IPS-20b (cell line): ENCODE data around the gene NDRG3.
"Not testable (repeated sequence)": the region's sequence is repeated elsewhere in the genome, so short reads cannot be mapped to it uniquely, and the experiment has no call there.

Experiments used
- H3K27ac ChIP-seq: one replicate; pipeline ENCODE4 v1.5.1; 2013; ENCODE audit warnings: low read length
- H3K27me3 ChIP-seq: 2 replicates; pipeline ENCODE4 v1.6.1; 2013; ENCODE audit warnings: mild to moderate bottlenecking, low read length, inconsistent platforms; ENCODE audit not compliant: insufficient read depth
- H3K36me3 ChIP-seq: 2 replicates; pipeline ENCODE4 v1.6.1; 2013; ENCODE audit warnings: low read depth, mild to moderate bottlenecking, inconsistent platforms, low read length, moderate library complexity; ENCODE audit not compliant: insufficient read depth
- H3K4me1 ChIP-seq: 2 replicates; pipeline ENCODE4 v1.6.1; 2013; ENCODE audit warnings: mild to moderate bottlenecking, control low read depth, inconsistent platforms, low read length, moderate library complexity; ENCODE audit not compliant: insufficient read depth
- H3K4me3 ChIP-seq: 2 replicates; pipeline ENCODE4 v1.5.1; 2013; ENCODE audit warnings: mild to moderate bottlenecking, low read length, inconsistent platforms
- H3K9ac ChIP-seq: 2 replicates; pipeline ENCODE4 v1.6.1; 2013; ENCODE audit warnings: low read depth, mild to moderate bottlenecking, inconsistent platforms, low read length, moderate library complexity
- H3K9me3 ChIP-seq: 2 replicates; pipeline ENCODE4 v1.6.1; 2013; ENCODE audit warnings: mild to moderate bottlenecking, low read depth, low read length, inconsistent platforms; ENCODE audit not compliant: insufficient read depth

The NDRG3 gene

GRCh38 chr20:36732456-36732855 lies 13.4 kb downstream of the NDRG3 start:
- Histone ChIP-seq H3K4me1 (peaks cover 10% of the 10 kb centered on the region; the same call in 1 of the 2 replicates), H3K9me3 (no peaks in the 10 kb centered on the region), H3K9ac (peak overlapping the region; percentile 37), H3K4me3 (no peak overlapping the region), H3K36me3 (no peaks in the 10 kb centered on the region), H3K27me3 (no peaks in the 10 kb centered on the region), H3K27ac (no peak overlapping the region)

GRCh38 chr20:36728986-36729385 lies 16.9 kb downstream of the NDRG3 start:
- no peaks in the 10 kb centered on the region for H3K36me3 ChIP-seq
- H3K27ac ChIP-seq: no peak overlapping the region
- no peaks in the 10 kb centered on the region for H3K9me3 ChIP-seq
- no peak overlapping the region for H3K4me3 ChIP-seq
- H3K4me1 ChIP-seq: no peaks in the 10 kb centered on the region
- no peak overlapping the region for H3K9ac ChIP-seq
- no peaks in the 10 kb centered on the region for H3K27me3 ChIP-seq

- H3K4me3 ChIP-seq: no peak overlapping the region
- no peaks in the 10 kb centered on the region for H3K36me3 ChIP-seq
- no peaks in the 10 kb centered on the region for H3K9me3 ChIP-seq
- no peak overlapping the region for H3K27ac ChIP-seq
- no peaks in the 10 kb centered on the region for H3K4me1 ChIP-seq
- H3K27me3 ChIP-seq: no peaks in the 10 kb centered on the region
- H3K9ac ChIP-seq: no peak overlapping the region
These were observed 19.7 kb downstream of the NDRG3 start for GRCh38 chr20:36726168-36726567.

- Histone ChIP-seq H3K27ac (no peak overlapping the region), H3K9ac (no peak overlapping the region), H3K4me3 (no peak overlapping the region), H3K4me1 (no peaks in the 10 kb centered on the region), H3K9me3 (no peaks in the 10 kb centered on the region), H3K36me3 (no peaks in the 10 kb centered on the region), H3K27me3 (no peaks in the 10 kb centered on the region)
These were observed 25.4 kb downstream of the NDRG3 start for GRCh38 chr20:36720510-36720909.

- Histone ChIP-seq H3K36me3 (no peaks in the 10 kb centered on the region), H3K27ac (no peak overlapping the region), H3K9me3 (no peaks in the 10 kb centered on the region)
These were observed 28.2 kb downstream of the NDRG3 start for GRCh38 chr20:36717657-36718056.

GRCh38 chr20:36717021-36717420 lies 28.9 kb downstream of the NDRG3 start:
- H3K36me3 ChIP-seq: no peaks in the 10 kb centered on the region
- no peaks in the 10 kb centered on the region for H3K27me3 ChIP-seq
- no peak overlapping the region for H3K9ac ChIP-seq
- no peaks in the 10 kb centered on the region for H3K4me1 ChIP-seq
- H3K27ac ChIP-seq: no peak overlapping the region
- H3K9me3 ChIP-seq: no peaks in the 10 kb centered on the region
- no peak overlapping the region for H3K4me3 ChIP-seq

More at GRCh38 chr20:36717657-36718056, 28.2 kb downstream of the NDRG3 start:
- Histone ChIP-seq H3K27me3 (no peaks in the 10 kb centered on the region), H3K4me3 (no peak overlapping the region), H3K9ac (no peak overlapping the region), H3K4me1 (no peaks in the 10 kb centered on the region)

GRCh38 chr20:36712775-36713174 lies 33.1 kb downstream of the NDRG3 start:
- H3K27me3 ChIP-seq: no peaks in the 10 kb centered on the region
- H3K4me1 ChIP-seq: no peaks in the 10 kb centered on the region
- H3K27ac ChIP-seq: no peak overlapping the region
- H3K36me3 ChIP-seq: no peaks in the 10 kb centered on the region
- H3K4me3 ChIP-seq: no peak overlapping the region
- no peak overlapping the region for H3K9ac ChIP-seq
- no peaks in the 10 kb centered on the region for H3K9me3 ChIP-seq

- Histone ChIP-seq H3K4me3 (no peak overlapping the region), H3K9ac (no peak overlapping the region), H3K9me3 (no peaks in the 10 kb centered on the region), H3K4me1 (no peaks in the 10 kb centered on the region), H3K36me3 (no peaks in the 10 kb centered on the region), H3K27ac (no peak overlapping the region), H3K27me3 (no peaks in the 10 kb centered on the region)
These were observed 36.8 kb downstream of the NDRG3 start for GRCh38 chr20:36709126-36709525.

- H3K4me1 ChIP-seq: peaks cover 10% of the 10 kb centered on the region
- no peaks in the 10 kb centered on the region for H3K9me3 ChIP-seq
- H3K27ac ChIP-seq: no peak overlapping the region
- no peaks in the 10 kb centered on the region for H3K27me3 ChIP-seq
- no peaks in the 10 kb centered on the region for H3K36me3 ChIP-seq
- H3K4me3 ChIP-seq: no peak overlapping the region
- no peak overlapping the region for H3K9ac ChIP-seq
These were observed 42.4 kb downstream of the NDRG3 start for GRCh38 chr20:36703530-36703929.

- H3K4me3 ChIP-seq: no peak overlapping the region
- H3K27ac ChIP-seq: no peak overlapping the region
- H3K9me3 ChIP-seq: peaks cover 7% of the 10 kb centered on the region; the same call in 1 of the 2 replicates
- H3K9ac ChIP-seq: peak overlapping the region; percentile 34; the same call in 1 of the 2 replicates
- no peaks in the 10 kb centered on the region for H3K27me3 ChIP-seq
- peaks cover 10% of the 10 kb centered on the region for H3K4me1 ChIP-seq
- no peaks in the 10 kb centered on the region for H3K36me3 ChIP-seq
These were observed 45.5 kb downstream of the NDRG3 start for GRCh38 chr20:36700438-36700837.

- peaks cover 15% of the 10 kb centered on the region; the same call in 1 of the 2 replicates for H3K9me3 ChIP-seq
- not testable (repeated sequence) for H3K36me3 ChIP-seq, H3K27me3 ChIP-seq, H3K27ac ChIP-seq, H3K4me3 ChIP-seq, H3K4me1 ChIP-seq, H3K9ac ChIP-seq
These were observed 50.4 kb downstream of the NDRG3 start for GRCh38 chr20:36695467-36695866.

- Histone ChIP-seq H3K4me1 (no peaks in the 10 kb centered on the region), H3K4me3 (no peak overlapping the region), H3K9ac (no peak overlapping the region), H3K36me3 (no peaks in the 10 kb centered on the region), H3K27ac (no peak overlapping the region), H3K27me3 (no peaks in the 10 kb centered on the region), H3K9me3 (no peaks in the 10 kb centered on the region; the same call in 1 of the 2 replicates)
These were observed 57.3 kb downstream of the NDRG3 start for GRCh38 chr20:36688630-36689029.

- Histone ChIP-seq H3K27me3 (no peaks in the 10 kb centered on the region), H3K4me3 (no peak overlapping the region)
These were observed 58.0 kb downstream of the NDRG3 start for GRCh38 chr20:36687850-36688249.

More at GRCh38 chr20:36687850-36688249, 58.0 kb downstream of the NDRG3 start:
- no peak overlapping the region for H3K9ac ChIP-seq
- no peak overlapping the region for H3K27ac ChIP-seq
- no peaks in the 10 kb centered on the region for H3K4me1 ChIP-seq
- H3K36me3 ChIP-seq: no peaks in the 10 kb centered on the region
- H3K9me3 ChIP-seq: no peaks in the 10 kb centered on the region
